H1 (cell line): ENCODE measurements around the gene GPALPP1.

Experiments used
- CEBPB ChIP-seq: IDR thresholded peaks from 2 replicates; pipeline ENCODE4 v1.6.1; 2012; ENCODE audit warnings: low read depth, low read length
- CHD7 ChIP-seq: fragments of 300-600 bp; sonication (generic); IDR thresholded peaks from 2 replicates; pipeline ENCODE4 v1.7.1; 2012; ENCODE audit warnings: low read length, moderate library complexity, mild to moderate bottlenecking, inconsistent platforms; ENCODE audit not compliant: insufficient replicate concordance
- CTCF ChIP-seq, 3 experiments: IDR thresholded peaks; 1 replicate in 2 of 3; 2 replicates in 1 of 3; pipeline versions ENCODE4 v1.5.1 to v1.6.1; 2011; ENCODE audit warnings: low read length in 3 of 3, mild to moderate bottlenecking in 3 of 3, inconsistent platforms in 2 of 3, low read depth in 1 of 3, moderate library complexity in 1 of 3; ENCODE audit not compliant: insufficient read depth in 1 of 3; ENCODE audit errors: control extremely low read depth in 1 of 3
- GABPA ChIP-seq: IDR thresholded peaks from 2 replicates; pipeline ENCODE4 v1.6.1; 2011; ENCODE audit warnings: mild to moderate bottlenecking, low read length, moderate library complexity, borderline replicate concordance; ENCODE audit not compliant: insufficient read depth
- POU5F1 ChIP-seq: IDR thresholded peaks from 2 replicates; pipeline ENCODE4 v1.6.1; 2011; ENCODE audit warnings: low read depth, mild to moderate bottlenecking, low read length, moderate library complexity
- SP1 ChIP-seq: IDR thresholded peaks from 2 replicates; pipeline ENCODE4 v1.6.1; 2011; ENCODE audit warnings: low read depth, low read length
- TBP ChIP-seq: IDR thresholded peaks from 2 replicates; pipeline ENCODE4 v1.6.1; 2011; ENCODE audit warnings: low read depth, low read length, improper control_type of control experiment
- TF ChIP-seq, protein P1 (sequence below): IDR thresholded peaks from 2 replicates; pipeline ENCODE4 v1.6.1; 2012; ENCODE audit warnings: inconsistent platforms
- TF ChIP-seq, protein P2 (sequence below): IDR thresholded peaks from 2 replicates; pipeline ENCODE4 v1.6.1; 2011; ENCODE audit warnings: low read length, improper control_type of control experiment

- TF ChIP-seq SP1 (no peak), CTCF (IDR thresholded peaks at IDR 0.05; ENCODE audit: control extremely low read depth in 1 of 3, insufficient read depth in 1 of 3, low read depth in 1 of 3, low read length in 3 of 3) (no peak), TBP (no peak), GABPA (no peak), CEBPB (no peak), CHD7 (no peak), POU5F1 (no peak)
- TF ChIP-seq, protein P1, sequence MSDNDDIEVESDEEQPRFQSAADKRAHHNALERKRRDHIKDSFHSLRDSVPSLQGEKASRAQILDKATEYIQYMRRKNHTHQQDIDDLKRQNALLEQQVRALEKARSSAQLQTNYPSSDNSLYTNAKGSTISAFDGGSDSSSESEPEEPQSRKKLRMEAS: no peak
- TF ChIP-seq, protein P2, sequence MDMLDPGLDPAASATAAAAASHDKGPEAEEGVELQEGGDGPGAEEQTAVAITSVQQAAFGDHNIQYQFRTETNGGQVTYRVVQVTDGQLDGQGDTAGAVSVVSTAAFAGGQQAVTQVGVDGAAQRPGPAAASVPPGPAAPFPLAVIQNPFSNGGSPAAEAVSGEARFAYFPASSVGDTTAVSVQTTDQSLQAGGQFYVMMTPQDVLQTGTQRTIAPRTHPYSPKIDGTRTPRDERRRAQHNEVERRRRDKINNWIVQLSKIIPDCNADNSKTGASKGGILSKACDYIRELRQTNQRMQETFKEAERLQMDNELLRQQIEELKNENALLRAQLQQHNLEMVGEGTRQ: no peak
Measured at GRCh38 chr13:45078003-45078402, 88.7 kb downstream of the GPALPP1 start.
